HEK293T (cell line): ENCODE measurements around the gene CTIF.

Experiments
- CTCF ChIA-PET: fragments of 350-600 bp; formaldehyde crosslinking; extraction: SDS; loops from one replicate; lab custom pipeline; 2021; ENCODE audit warnings: antibody characterized with exemption, inconsistent platforms; lab: Yijun Ruan, JAX
- POLR2A ChIA-PET: fragments of 350-600 bp; formaldehyde crosslinking; extraction: SDS; loops from one replicate; lab custom pipeline; 2020; ENCODE audit warnings: antibody characterized with exemption, inconsistent platforms; lab: Yijun Ruan, JAX
- DNase-seq: peaks from one replicate; pipeline ENCODE4 v3.0.0; 2012; ENCODE audit warnings: mixed read lengths; ENCODE audit errors: extremely low spot score
- ARNT ChIP-seq: fragments of 450-650 bp; IDR thresholded peaks from 2 replicates; pipeline ENCODE4 v1.6.1; 2017; ENCODE audit warnings: mild to moderate bottlenecking
- BHLHE40 ChIP-seq: fragments of 450-650 bp; IDR thresholded peaks from 2 replicates; pipeline ENCODE4 v1.6.1; 2016; ENCODE audit warnings: mild to moderate bottlenecking, moderate library complexity, borderline replicate concordance
- CTBP1 ChIP-seq: fragments of 450-650 bp; IDR thresholded peaks from 2 replicates; pipeline ENCODE4 v1.6.1; 2016; ENCODE audit warnings: borderline replicate concordance
- ELF4 ChIP-seq: fragments of 450-650 bp; IDR thresholded peaks from 2 replicates; pipeline ENCODE4 v1.6.1; 2017; ENCODE audit warnings: antibody characterized with exemption
- FOXA1 ChIP-seq: fragments of 450-650 bp; IDR thresholded peaks from 2 replicates; pipeline ENCODE4 v1.6.1; 2016; ENCODE audit warnings: mild to moderate bottlenecking
- FOXK2 ChIP-seq: fragments of 450-650 bp; IDR thresholded peaks from 2 replicates; pipeline ENCODE4 v1.6.1; 2016; ENCODE audit warnings: mild to moderate bottlenecking
- FOXM1 ChIP-seq: fragments of 450-650 bp; IDR thresholded peaks from 2 replicates; pipeline ENCODE4 v1.6.1; 2017; ENCODE audit warnings: mild to moderate bottlenecking, borderline replicate concordance
- HDGF ChIP-seq: fragments of 450-650 bp; IDR thresholded peaks from 2 replicates; pipeline ENCODE4 v1.6.1; 2017; ENCODE audit warnings: antibody characterized with exemption, borderline replicate concordance
- L3MBTL2 ChIP-seq: fragments of 450-650 bp; conservative IDR thresholded peaks from 2 replicates; pipeline ENCODE4 v1.6.1; 2016; ENCODE audit warnings: mild to moderate bottlenecking
- LEF1 ChIP-seq: fragments of 450-650 bp; IDR thresholded peaks from 2 replicates; pipeline ENCODE4 v1.6.1; 2017; ENCODE audit warnings: mild to moderate bottlenecking, borderline replicate concordance
- NFRKB ChIP-seq: fragments of 450-650 bp; IDR thresholded peaks from 2 replicates; pipeline ENCODE4 v1.6.1; 2016; ENCODE audit warnings: mild to moderate bottlenecking, moderate library complexity
- SP1 ChIP-seq: fragments of 450-650 bp; IDR thresholded peaks from 2 replicates; pipeline ENCODE4 v1.6.1; 2017
- SUZ12 ChIP-seq: fragments of 450-650 bp; IDR thresholded peaks from 2 replicates; pipeline ENCODE4 v1.6.1; 2016; ENCODE audit warnings: mild to moderate bottlenecking
- TARDBP ChIP-seq: fragments of 450-650 bp; IDR thresholded peaks from 2 replicates; pipeline ENCODE4 v1.6.1; 2016
- ZNF384 ChIP-seq: fragments of 450-650 bp; IDR thresholded peaks from 2 replicates; pipeline ENCODE4 v1.6.1; 2016
- TF ChIP-seq, protein P1 (sequence below): fragments of 450-650 bp; IDR thresholded peaks from 2 replicates; pipeline ENCODE4 v1.6.1; 2016

The CTIF gene

DNA sequence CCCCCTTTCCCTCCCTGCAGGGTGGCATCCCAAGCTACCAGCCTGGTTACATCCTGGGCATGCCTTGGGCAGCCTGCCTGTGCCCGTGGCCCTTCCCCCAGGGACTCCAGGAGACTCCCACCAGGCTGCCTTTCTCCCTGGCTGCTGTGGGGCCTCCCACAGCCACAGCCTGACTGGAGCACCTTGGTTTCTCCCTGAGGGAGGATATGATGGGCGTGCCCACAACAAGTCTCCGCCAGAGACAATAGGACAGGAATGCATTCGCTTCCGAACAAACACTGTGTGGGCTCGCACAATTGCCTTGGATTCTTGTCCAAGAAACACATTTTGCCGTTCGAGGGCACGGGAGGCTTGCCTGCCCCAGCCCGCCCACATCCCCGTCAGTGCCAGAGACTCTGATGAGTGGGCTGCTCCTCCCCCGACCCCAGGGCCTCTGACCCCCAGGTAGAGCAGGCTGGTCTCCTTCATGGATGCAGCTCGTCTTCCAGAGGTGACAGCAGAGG is 309.9 kb downstream of the CTIF start:
- DNase-seq, result no peak
- POLR2A ChIA-PET, result interaction anchor here (1.0 kb wide), 1 partner anchor 81 kb away, joined by 3 read pairs; no protein-coding TSS in a partner anchor
- CTCF ChIA-PET, result no interaction called here
- no peak for TF ChIP-seq BHLHE40
- no peak for TF ChIP-seq SP1
- no peak for TF ChIP-seq FOXA1
- no peak for TF ChIP-seq HDGF
- no peak for TF ChIP-seq ELF4
- TF ChIP-seq CTBP1, result no peak
- TF ChIP-seq TARDBP, result no peak
- no peak for TF ChIP-seq NFRKB
- TF ChIP-seq L3MBTL2, result no peak
- no peak for TF ChIP-seq ARNT
- no peak for TF ChIP-seq ZNF384
- no peak for TF ChIP-seq LEF1
- TF ChIP-seq SUZ12, result no peak
- no peak for TF ChIP-seq FOXM1
- no peak for TF ChIP-seq FOXK2
- TF ChIP-seq, protein P1, sequence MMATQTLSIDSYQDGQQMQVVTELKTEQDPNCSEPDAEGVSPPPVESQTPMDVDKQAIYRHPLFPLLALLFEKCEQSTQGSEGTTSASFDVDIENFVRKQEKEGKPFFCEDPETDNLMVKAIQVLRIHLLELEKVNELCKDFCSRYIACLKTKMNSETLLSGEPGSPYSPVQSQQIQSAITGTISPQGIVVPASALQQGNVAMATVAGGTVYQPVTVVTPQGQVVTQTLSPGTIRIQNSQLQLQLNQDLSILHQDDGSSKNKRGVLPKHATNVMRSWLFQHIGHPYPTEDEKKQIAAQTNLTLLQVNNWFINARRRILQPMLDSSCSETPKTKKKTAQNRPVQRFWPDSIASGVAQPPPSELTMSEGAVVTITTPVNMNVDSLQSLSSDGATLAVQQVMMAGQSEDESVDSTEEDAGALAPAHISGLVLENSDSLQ, result no peak

DNA sequence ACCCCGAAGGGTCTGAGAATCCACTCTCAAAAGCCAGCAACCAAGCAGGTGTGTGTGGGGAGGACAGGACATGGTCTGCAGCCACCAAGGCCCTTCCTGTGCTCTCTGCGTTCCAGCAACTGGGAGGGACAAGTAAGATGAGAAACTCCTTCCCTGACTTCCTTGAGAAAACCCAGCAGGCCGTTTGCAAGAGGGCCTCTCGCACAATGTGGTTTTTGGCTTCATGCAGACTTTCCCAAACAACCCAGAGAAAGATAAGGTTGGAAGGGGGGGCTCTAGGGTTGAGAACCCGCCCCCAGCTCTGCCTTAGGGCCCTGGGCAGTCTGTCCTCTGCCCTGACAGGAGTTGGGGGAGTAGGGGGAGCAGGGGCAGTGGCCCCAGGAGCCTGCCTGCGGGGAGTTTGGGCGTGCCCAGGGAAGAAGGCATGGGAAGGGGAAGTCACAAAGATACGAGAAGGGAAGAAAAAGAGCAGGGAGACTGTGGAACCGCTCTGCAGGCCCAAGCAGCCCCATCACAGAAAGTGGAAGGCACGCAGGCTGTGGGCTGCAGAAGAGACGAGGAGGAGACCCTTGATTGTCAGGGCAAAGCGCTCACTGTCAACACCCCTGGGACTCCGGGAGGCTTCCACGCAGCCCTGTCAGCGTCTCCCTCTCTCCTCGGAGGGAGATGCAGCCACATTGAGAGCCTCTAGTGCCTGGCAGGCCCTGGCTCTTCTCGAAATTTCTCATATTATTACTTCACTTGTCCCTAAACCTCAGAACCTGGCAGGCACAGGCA is 312.2 kb downstream of the CTIF start:
- ChIA-PET POLR2A (no interaction called here), CTCF (no interaction called here)
- no peak for TF ChIP-seq SUZ12
- TF ChIP-seq, protein P1, result no peak
- no peak for TF ChIP-seq TARDBP
- TF ChIP-seq FOXK2, result no peak
- no peak for TF ChIP-seq ARNT
- TF ChIP-seq ELF4, result no peak
- no peak for TF ChIP-seq HDGF
- TF ChIP-seq ZNF384, result no peak
- no peak for TF ChIP-seq LEF1
- TF ChIP-seq FOXA1, result no peak
- no peak for TF ChIP-seq CTBP1
- TF ChIP-seq SP1, result no peak
- TF ChIP-seq NFRKB, result no peak
- TF ChIP-seq L3MBTL2, result no peak
- no peak for TF ChIP-seq BHLHE40
- TF ChIP-seq FOXM1, result no peak
- no peak for DNase-seq

DNA sequence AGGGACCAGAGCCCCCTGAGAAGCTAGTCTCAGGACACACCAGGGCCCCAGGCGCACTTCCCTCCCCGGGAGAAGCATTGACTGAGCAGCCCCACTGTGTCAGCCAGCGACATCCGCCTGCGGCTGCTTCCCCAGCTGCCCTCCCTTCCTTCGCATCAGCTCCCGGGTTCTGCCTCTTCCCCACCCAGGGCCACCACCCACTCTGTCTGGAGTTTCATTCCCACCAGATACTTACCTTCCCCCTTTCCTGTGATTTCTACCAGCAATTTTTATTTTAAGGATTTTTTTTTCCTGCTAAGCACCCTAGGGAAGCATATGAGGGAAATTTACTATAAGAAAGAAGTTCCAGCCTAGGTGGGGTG is 312.7 kb downstream of the CTIF start:
- TF ChIP-seq CTBP1 (no peak), FOXM1 (no peak), TARDBP (no peak), L3MBTL2 (no peak), HDGF (no peak), ARNT (no peak), FOXK2 (no peak), SP1 (no peak), ELF4 (no peak), ZNF384 (no peak), FOXA1 (no peak), BHLHE40 (no peak), SUZ12 (no peak)
- TF ChIP-seq, protein P1, result no peak
- ChIA-PET POLR2A (no interaction called here), CTCF (no interaction called here)
- no peak for DNase-seq

DNA sequence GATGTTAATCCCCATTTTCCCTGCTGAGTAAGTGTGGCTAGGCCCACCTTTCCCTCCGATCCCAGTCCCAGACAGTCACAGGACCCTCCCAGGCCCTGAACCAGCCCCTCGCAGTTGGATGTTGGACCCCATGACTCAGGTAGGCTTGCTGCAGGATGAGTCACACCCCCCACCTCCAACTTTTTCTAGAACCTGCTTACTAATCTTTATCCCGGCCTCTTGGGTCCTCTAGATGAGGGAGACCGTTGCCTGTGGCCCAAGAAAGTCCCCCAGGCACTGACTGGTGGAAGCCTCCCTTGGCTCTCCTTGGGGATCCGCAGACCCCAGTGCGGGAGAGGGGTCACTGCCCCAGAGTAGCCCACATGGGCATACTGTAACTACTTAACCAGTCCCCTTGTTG is 313.5 kb downstream of the CTIF start:
- CTCF ChIA-PET, result no interaction called here

DNA sequence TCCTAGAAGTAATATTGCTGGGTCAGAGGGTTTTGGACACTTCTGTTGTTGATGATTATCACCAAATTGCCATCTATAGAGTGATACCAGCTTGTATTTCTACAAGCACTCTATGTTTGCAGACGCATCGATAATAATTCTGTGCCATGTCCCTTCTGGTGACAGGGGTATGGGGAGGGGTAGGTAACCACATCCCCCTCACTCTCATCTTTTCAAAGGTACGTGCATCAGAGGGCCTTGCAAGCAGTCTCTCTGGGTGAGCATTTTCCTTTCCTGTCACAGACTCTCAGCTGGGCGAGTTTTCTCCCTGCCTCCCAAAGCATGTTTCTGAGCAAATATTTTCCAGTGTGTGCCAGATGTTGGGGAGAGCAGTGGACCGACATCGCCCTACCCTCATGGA is 314.0 kb downstream of the CTIF start:
- CTCF ChIA-PET, result no interaction called here
- TF ChIP-seq HDGF, result no peak
- no peak for TF ChIP-seq LEF1
- TF ChIP-seq, protein P1, result no peak
- TF ChIP-seq BHLHE40, result no peak
- TF ChIP-seq SUZ12, result no peak
- no peak for TF ChIP-seq L3MBTL2
- TF ChIP-seq ARNT, result no peak
- no peak for TF ChIP-seq ZNF384
- TF ChIP-seq FOXM1, result no peak
- TF ChIP-seq CTBP1, result no peak
- TF ChIP-seq NFRKB, result no peak
- TF ChIP-seq TARDBP, result no peak
- no peak for TF ChIP-seq ELF4
- no peak for TF ChIP-seq SP1
- TF ChIP-seq FOXA1, result no peak
- no peak for TF ChIP-seq FOXK2

More for the DNA sequence above, 313.5 kb downstream of the CTIF start:
- POLR2A ChIA-PET, result no interaction called here
- no peak for DNase-seq
- no peak for TF ChIP-seq TARDBP
- no peak for TF ChIP-seq SP1
- no peak for TF ChIP-seq SUZ12
- no peak for TF ChIP-seq ARNT
- TF ChIP-seq CTBP1, result no peak
- TF ChIP-seq BHLHE40, result no peak
- no peak for TF ChIP-seq HDGF

More for the DNA sequence above, 314.0 kb downstream of the CTIF start:
- POLR2A ChIA-PET, result no interaction called here
- no peak for DNase-seq
